Effector memory CD8-positive, alpha-beta T cell (primary cell): Measurements from ENCODE around the gene ATG7.

Source experiments
- ATAC-seq: fragments of 150-1000 bp; cut with Tn5 transposase; replicated peaks from 2 replicates; pipeline ENCODE4 v1.10.0; 2021; ENCODE audit warnings: mild to moderate bottlenecking, moderate library complexity
- DNase-seq, 3 experiments: peaks; one replicate each; pipeline ENCODE4 v3.0.0; 2021
- H3K27ac Mint-ChIP-seq, 2 donors: one replicate each; pipeline ENCODE4 v1.8.0; 2022; ENCODE audit warnings: mild to moderate bottlenecking in 2 of 2, mixed read lengths in 2 of 2, moderate library complexity in 2 of 2
- H3K27me3 Mint-ChIP-seq, 2 donors: one replicate each; pipeline ENCODE4 v1.8.0; 2022; ENCODE audit warnings: mixed read lengths in 2 of 2
- H3K36me3 Mint-ChIP-seq: one replicate; pipeline ENCODE4 v1.8.0; 2022; ENCODE audit warnings: mild to moderate bottlenecking, moderate library complexity, mixed read lengths; ENCODE audit not compliant: insufficient read depth
- H3K4me1 Mint-ChIP-seq, 2 donors: one replicate each; pipeline ENCODE4 v1.8.0; 2022; ENCODE audit warnings: low read depth in 2 of 2, mixed read lengths in 2 of 2
- H3K4me3 Mint-ChIP-seq, 2 donors: one replicate each; pipeline ENCODE4 v1.8.0; 2022; ENCODE audit warnings: mild to moderate bottlenecking in 2 of 2, mixed read lengths in 2 of 2, moderate library complexity in 2 of 2
- H3K9me3 Mint-ChIP-seq, 2 donors: one replicate each; pipeline ENCODE4 v1.8.0; 2022; ENCODE audit warnings: mixed read lengths in 2 of 2

The ATG7 gene

GRCh38 chr3:11558918-11559815 is 287.0 kb downstream of the ATG7 start:
- Mint-ChIP-seq H3K36me3 (peaks cover 40% of the 10 kb centered on the region), H3K27me3 (no peaks in the 10 kb centered on the region), H3K4me1 (peaks cover 7 to 10% of the 10 kb centered on the region in 2 donors), H3K4me3 (no peak overlapping the region), H3K9me3 (no peaks in the 10 kb centered on the region), H3K27ac (peak overlapping the region in 1 of 2 donors; percentile 75)
- ATAC-seq (no peak), DNase-seq (no peak)

- Mint-ChIP-seq H3K4me1 (peaks cover 7 to 10% of the 10 kb centered on the region in 2 donors), H3K27ac (peak overlapping the region; percentile 59 to 75), H3K36me3 (peaks cover 34% of the 10 kb centered on the region), H3K9me3 (no peaks in the 10 kb centered on the region), H3K27me3 (no peaks in the 10 kb centered on the region), H3K4me3 (no peak overlapping the region)
- DNase-seq, result no peak
- no peak for ATAC-seq
Observed at GRCh38 chr3:11559816-11560633, 287.8 kb downstream of the ATG7 start.

- H3K4me1 Mint-ChIP-seq, result peaks cover 7 to 10% of the 10 kb centered on the region in 2 donors
- H3K36me3 Mint-ChIP-seq, result peaks cover 34% of the 10 kb centered on the region
- no peaks in the 10 kb centered on the region for H3K9me3 Mint-ChIP-seq
- DNase-seq (no peak), ATAC-seq (no peak)
- no peaks in the 10 kb centered on the region for H3K27me3 Mint-ChIP-seq
- H3K4me3 Mint-ChIP-seq, result no peak overlapping the region
- peak overlapping the region; percentile 59 to 75 for H3K27ac Mint-ChIP-seq
Observed at GRCh38 chr3:11560746-11561145, 288.5 kb downstream of the ATG7 start.

- no peaks in the 10 kb centered on the region for H3K9me3 Mint-ChIP-seq
- peaks cover 23% of the 10 kb centered on the region for H3K36me3 Mint-ChIP-seq
- H3K27me3 Mint-ChIP-seq, result no peaks in the 10 kb centered on the region
- H3K4me1 Mint-ChIP-seq, result peaks cover 4 to 11% of the 10 kb centered on the region in 2 donors
- H3K4me3 Mint-ChIP-seq, result no peak overlapping the region
- H3K27ac Mint-ChIP-seq, result no peak overlapping the region
- DNase-seq (no peak), ATAC-seq (no peak)
Observed at GRCh38 chr3:11562277-11562881, 290.2 kb downstream of the ATG7 start.

GRCh38 chr3:11563159-11563864 is 291.1 kb downstream of the ATG7 start:
- no peaks in the 10 kb centered on the region for H3K27me3 Mint-ChIP-seq
- peaks cover 23% of the 10 kb centered on the region for H3K36me3 Mint-ChIP-seq
- peaks cover 4 to 16% of the 10 kb centered on the region in 2 donors for H3K4me1 Mint-ChIP-seq
- no peaks in the 10 kb centered on the region for H3K9me3 Mint-ChIP-seq
- ATAC-seq (no peak), DNase-seq (no peak)
- H3K4me3 Mint-ChIP-seq, result no peak overlapping the region
- H3K27ac Mint-ChIP-seq, result peak overlapping the region in 1 of 2 donors; percentile 67

GRCh38 chr3:11563865-11564185 is 291.6 kb downstream of the ATG7 start:
- H3K36me3 Mint-ChIP-seq, result peaks cover 23% of the 10 kb centered on the region
- DNase-seq, result no peak
- no peaks in the 10 kb centered on the region for H3K27me3 Mint-ChIP-seq
- no peak overlapping the region for H3K4me3 Mint-ChIP-seq
- no peaks in the 10 kb centered on the region for H3K9me3 Mint-ChIP-seq
- H3K4me1 Mint-ChIP-seq, result peaks cover 4 to 16% of the 10 kb centered on the region in 2 donors
- H3K27ac Mint-ChIP-seq, result peak overlapping the region in 1 of 2 donors; percentile 67
- no peak for ATAC-seq

GRCh38 chr3:11564577-11565001 is 292.4 kb downstream of the ATG7 start:
- Mint-ChIP-seq H3K4me3 (no peak overlapping the region), H3K27ac (peak overlapping the region in 1 of 2 donors; percentile 67), H3K4me1 (peaks cover 9 to 16% of the 10 kb centered on the region in 2 donors), H3K36me3 (peaks cover 26% of the 10 kb centered on the region), H3K27me3 (no peaks in the 10 kb centered on the region), H3K9me3 (no peaks in the 10 kb centered on the region)
- DNase-seq (no peak), ATAC-seq (no peak)

GRCh38 chr3:11565072-11565471 is 292.9 kb downstream of the ATG7 start:
- no peak overlapping the region for H3K4me3 Mint-ChIP-seq
- ATAC-seq (no peak), DNase-seq (no peak)
- no peaks in the 10 kb centered on the region for H3K27me3 Mint-ChIP-seq
- H3K9me3 Mint-ChIP-seq, result no peaks in the 10 kb centered on the region
- H3K27ac Mint-ChIP-seq, result peak overlapping the region in 1 of 2 donors; percentile 38
- H3K36me3 Mint-ChIP-seq, result peaks cover 26% of the 10 kb centered on the region
- peaks cover 11 to 14% of the 10 kb centered on the region in 2 donors for H3K4me1 Mint-ChIP-seq

- Mint-ChIP-seq H3K4me1 (peaks cover 13 to 15% of the 10 kb centered on the region in 2 donors), H3K4me3 (no peak overlapping the region), H3K27me3 (no peaks in the 10 kb centered on the region), H3K36me3 (peaks cover 26% of the 10 kb centered on the region), H3K9me3 (no peaks in the 10 kb centered on the region), H3K27ac (peak overlapping the region in 1 of 2 donors; percentile 38)
- ATAC-seq (no peak), DNase-seq (no peak)
Observed at GRCh38 chr3:11565492-11565891, 293.3 kb downstream of the ATG7 start.

GRCh38 chr3:11565932-11566331 is 293.7 kb downstream of the ATG7 start:
- Mint-ChIP-seq H3K4me3 (no peak overlapping the region), H3K4me1 (peaks cover 15 to 20% of the 10 kb centered on the region in 2 donors)

GRCh38 chr3:11566478-11566877 is 294.3 kb downstream of the ATG7 start:
- ATAC-seq (no peak), DNase-seq (no peak)
- peaks cover 15 to 20% of the 10 kb centered on the region in 2 donors for H3K4me1 Mint-ChIP-seq
- H3K36me3 Mint-ChIP-seq, result peaks cover 26% of the 10 kb centered on the region
- no peak overlapping the region for H3K4me3 Mint-ChIP-seq
- H3K27ac Mint-ChIP-seq, result no peak overlapping the region
- H3K27me3 Mint-ChIP-seq, result no peaks in the 10 kb centered on the region
- H3K9me3 Mint-ChIP-seq, result no peaks in the 10 kb centered on the region

More at GRCh38 chr3:11565932-11566331, 293.7 kb downstream of the ATG7 start:
- no peaks in the 10 kb centered on the region for H3K27me3 Mint-ChIP-seq
- DNase-seq (no peak), ATAC-seq (no peak)
- peak overlapping the region in 1 of 2 donors; percentile 13 for H3K27ac Mint-ChIP-seq
- no peaks in the 10 kb centered on the region for H3K9me3 Mint-ChIP-seq
- peaks cover 26% of the 10 kb centered on the region for H3K36me3 Mint-ChIP-seq

- no peak overlapping the region for H3K27ac Mint-ChIP-seq
- no peak for ATAC-seq
Observed at GRCh38 chr3:11566916-11567315, 294.7 kb downstream of the ATG7 start.

More at GRCh38 chr3:11566916-11567315, 294.7 kb downstream of the ATG7 start:
- H3K36me3 Mint-ChIP-seq, result peaks cover 24% of the 10 kb centered on the region
- no peaks in the 10 kb centered on the region for H3K27me3 Mint-ChIP-seq
- no peak overlapping the region for H3K4me3 Mint-ChIP-seq
- H3K4me1 Mint-ChIP-seq, result peaks cover 15 to 20% of the 10 kb centered on the region in 2 donors
- DNase-seq, result no peak
- no peaks in the 10 kb centered on the region for H3K9me3 Mint-ChIP-seq
